Right cardiac atrium (tissue), 5 donors: ENCODE data around the gene CIAO2A. TPM values are rescaled to one million over a fixed set of nuclear protein-coding genes. Genes with fewer than 3 reads are reported as not detected.

Experiments used
- ATAC-seq, 2 donors: fragments of 200-7000 bp; cut with Tn5 transposase; one replicate each; pipeline versions ENCODE4 v1.8.0 to v1.9.1; 2020; ENCODE audit warnings: moderate library complexity in 2 of 2, mild to moderate bottlenecking in 1 of 2
- DNase-seq, 3 donors: peaks; one replicate each; pipeline ENCODE4 v3.0.0-alpha.2; 2020
- H3K27ac ChIP-seq: one replicate; pipeline ENCODE4 v1.5.1; 2013; ENCODE audit warnings: mild to moderate bottlenecking, low read length, control low read depth, moderate library complexity
- H3K27me3 ChIP-seq: one replicate; pipeline ENCODE4 v1.6.1; 2013; ENCODE audit not compliant: control insufficient read depth, insufficient read depth
- H3K4me1 ChIP-seq: one replicate; pipeline ENCODE4 v1.6.1; 2013; ENCODE audit warnings: low read length; ENCODE audit not compliant: control insufficient read depth, insufficient read depth
- H3K4me3 ChIP-seq: one replicate; pipeline ENCODE4 v1.5.1; 2013; ENCODE audit warnings: low read length, control low read depth
- H3K9me3 ChIP-seq: one replicate; pipeline ENCODE4 v1.6.1; 2013; ENCODE audit warnings: low read length; ENCODE audit not compliant: control insufficient read depth
- WGBS: extraction: QIAGEN DNeasy Blood & Tissue Kit; methylation state at CpG from one replicate; pipeline ENCODE4 v1.1.7; 2013; 5-methylcytosine and 5-hydroxymethylcytosine counted together
- intact Hi-C, 4 donors: fragments of 100-400 bp; cut with DNase I; formaldehyde crosslinking; loops; one replicate each; pipeline versions ENCODE4 v1.11.0 to v1.14.0; 2022 to 2023
- polyA plus RNA-seq: library from polyadenylated mRNA; stranded (reverse); fragments of 200-250 nt; gene quantifications from one replicate; pipeline ENCODE4 v1.2.3, GENCODE V29; 2013
- total RNA-seq, 4 donors: library from RNA; stranded (reverse); fragmentation: NEBNext Ultra II Directional; extraction: Animal tissue kit (Norgen Biotek cat#: 25700); gene quantifications; one replicate each; pipeline ENCODE4 v1.2.1, GENCODE V29; 2021
- donor health status: healthy with polysubstance abuse.
- donor health status: DM: no; HTN: yes; CAD: no.
- donor health status: DM: no; HTN: no; CAD: no.
- donor health status: DM: no; HTN: yes; CAD: no; lungs with severe emphysema.
- donor health status: DM: yes; HTN: yes; CAD: no.

The CIAO2A gene
- total and polyA plus RNA-seq, 5 donors = 43.9 to 82.7 (median 55.7) TPM

DNA sequence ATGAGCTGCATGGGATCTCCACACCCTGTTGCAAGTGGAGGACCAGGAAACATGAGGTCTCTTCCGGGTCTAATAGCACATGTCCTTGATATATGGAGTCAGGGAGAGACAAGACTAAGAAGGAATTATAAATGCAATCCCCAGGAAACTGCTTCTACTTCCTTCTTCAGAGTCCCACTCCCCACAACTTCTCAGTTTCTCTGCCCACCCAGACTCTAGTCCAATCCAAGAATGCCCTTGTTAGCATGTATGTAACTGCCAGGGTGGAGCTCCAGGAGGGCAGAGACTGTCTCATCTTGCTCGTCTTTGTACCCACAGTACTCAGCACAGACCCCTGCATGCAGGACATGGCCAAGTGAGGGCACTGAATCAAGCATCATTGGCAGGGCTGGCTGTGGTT, 55.7 kb downstream of the CIAO2A start:
- ATAC-seq (no peak), DNase-seq (no peak)
- Histone ChIP-seq H3K27me3 (no peaks in the 10 kb centered on the region), H3K4me1 (peaks cover 15% of the 10 kb centered on the region), H3K9me3 (no peaks in the 10 kb centered on the region), H3K4me3 (no peak overlapping the region), H3K27ac (no peak overlapping the region)
- intact Hi-C loops = no loop called here
- WGBS = 88% methylated on average over 2 of the region's 2 CpGs

DNA sequence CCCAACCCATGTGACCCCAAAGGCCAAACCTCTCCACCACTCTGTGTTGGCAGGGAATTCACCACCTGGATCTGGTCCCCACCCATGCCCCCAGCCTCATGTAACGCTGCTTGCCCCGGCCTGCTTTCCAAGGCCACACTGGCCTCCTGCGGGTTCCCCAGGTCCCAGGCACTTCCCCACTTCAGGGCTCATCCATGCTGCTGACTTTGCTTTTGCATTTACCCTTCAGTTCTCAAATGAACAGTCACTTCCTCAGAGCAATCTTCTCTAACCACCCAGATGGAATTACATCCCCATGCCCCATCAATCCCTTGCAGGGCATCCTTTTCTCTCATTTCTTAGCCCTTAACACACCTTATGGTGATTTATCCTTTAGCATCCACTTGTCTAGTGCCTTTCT, 56.5 kb downstream of the CIAO2A start:
- Histone ChIP-seq H3K9me3 (no peaks in the 10 kb centered on the region), H3K4me3 (no peak overlapping the region), H3K27me3 (no peaks in the 10 kb centered on the region), H3K4me1 (peaks cover 9% of the 10 kb centered on the region), H3K27ac (no peak overlapping the region)
- 79% methylated on average over 3 of the region's 3 CpGs for WGBS
- DNase-seq (no peak), ATAC-seq (no peak)
- intact Hi-C loops = no loop called here

GRCh38 chr15:64035525-64035924, 58.1 kb downstream of the CIAO2A start:
- Histone ChIP-seq H3K27me3 (no peaks in the 10 kb centered on the region), H3K4me3 (no peak overlapping the region), H3K4me1 (peaks cover 9% of the 10 kb centered on the region), H3K27ac (peak overlapping the region; percentile 30), H3K9me3 (no peaks in the 10 kb centered on the region)
- 46% methylated on average over 1 of the region's 1 CpG for WGBS
- peak in 1 of 2 donors; percentile 50 for ATAC-seq
- intact Hi-C loops = no loop called here
- DNase-seq = no peak

DNA sequence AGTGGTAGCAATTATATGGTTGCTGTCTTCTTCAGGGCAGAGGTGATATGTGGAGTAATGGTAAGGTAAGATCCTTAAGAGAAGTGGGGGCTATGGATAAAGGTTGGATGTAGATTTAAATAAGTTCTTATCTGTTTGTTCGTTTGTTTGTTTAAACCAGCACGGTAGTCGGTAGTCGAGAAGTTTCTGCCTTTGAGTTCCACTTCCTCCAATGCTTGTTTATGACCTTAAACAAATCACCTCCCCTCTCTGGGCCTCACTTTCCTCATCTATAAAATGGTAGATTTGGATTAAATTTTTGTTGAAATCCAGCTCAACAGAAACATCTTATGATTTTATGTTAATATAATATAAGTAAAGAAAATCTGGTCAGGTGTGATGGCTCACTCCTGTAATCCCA, 59.1 kb downstream of the CIAO2A start:
- Histone ChIP-seq H3K4me3 (no peak overlapping the region), H3K27me3 (no peaks in the 10 kb centered on the region), H3K27ac (peak overlapping the region; percentile 65), H3K9me3 (no peaks in the 10 kb centered on the region), H3K4me1 (peaks cover 9% of the 10 kb centered on the region)
- 79% methylated on average over 4 of the region's 4 CpGs for WGBS
- ATAC-seq = no peak
- intact Hi-C loops = no loop called here
- no peak for DNase-seq

- ATAC-seq = peak in 1 of 2 donors; percentile 17
- DNase-seq = no peak
- WGBS = 64% methylated on average over 5 of the region's 5 CpGs
- Histone ChIP-seq H3K27ac (peak overlapping the region; percentile 51), H3K4me1 (peaks cover 8% of the 10 kb centered on the region), H3K4me3 (no peak overlapping the region), H3K9me3 (no peaks in the 10 kb centered on the region), H3K27me3 (no peaks in the 10 kb centered on the region)
- intact Hi-C loops = no loop called here
Observed at GRCh38 chr15:64032329-64032728, 61.3 kb downstream of the CIAO2A start.

DNA sequence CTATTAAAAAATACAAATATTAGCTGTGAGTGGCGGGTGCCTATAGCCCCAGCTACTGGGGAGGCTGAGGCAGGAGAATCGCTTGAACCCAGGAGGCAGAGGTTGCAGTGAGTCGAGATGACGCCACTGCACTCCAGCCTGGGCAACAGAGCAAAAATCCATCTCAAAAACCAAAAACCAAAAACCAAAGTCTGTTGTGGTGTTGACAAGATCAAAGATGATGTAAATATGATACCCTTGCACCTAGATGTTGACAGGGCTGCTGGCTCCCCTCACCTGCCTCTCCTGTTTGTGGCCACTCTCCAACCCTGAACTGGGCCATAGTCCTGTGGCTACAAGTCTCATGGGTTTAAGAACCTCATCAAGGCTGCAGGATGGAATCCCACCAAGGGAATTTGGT, 63.5 kb downstream of the CIAO2A start:
- Histone ChIP-seq H3K27ac (no peak overlapping the region), H3K4me1 (peaks cover 2% of the 10 kb centered on the region), H3K27me3 (no peaks in the 10 kb centered on the region), H3K4me3 (no peak overlapping the region), H3K9me3 (no peaks in the 10 kb centered on the region)
- WGBS = 99% methylated on average over 4 of the region's 4 CpGs
- no peak for ATAC-seq
- intact Hi-C loops = no loop called here
- no peak for DNase-seq

DNA sequence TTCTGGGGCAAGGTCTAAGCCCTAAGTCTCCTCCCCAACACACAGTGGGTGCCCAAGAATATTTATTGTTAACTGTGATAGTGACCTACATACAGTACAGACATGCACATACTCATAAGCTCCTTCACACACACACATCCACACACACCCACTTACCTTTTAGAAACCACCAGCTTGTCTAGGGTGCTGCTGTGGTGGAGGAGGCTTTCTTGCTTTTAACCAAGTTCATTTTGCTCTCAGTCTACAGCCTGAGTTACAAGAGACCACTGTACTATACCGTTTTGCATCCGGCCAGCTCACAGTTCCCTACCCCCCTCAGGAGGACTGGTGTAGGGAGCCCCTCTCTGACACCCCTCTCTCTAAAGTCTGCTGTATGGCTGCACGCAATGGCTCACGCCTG, 64.0 kb downstream of the CIAO2A start:
- Histone ChIP-seq H3K27me3 (no peaks in the 10 kb centered on the region), H3K9me3 (no peaks in the 10 kb centered on the region), H3K27ac (no peak overlapping the region), H3K4me3 (no peak overlapping the region), H3K4me1 (peaks cover 2% of the 10 kb centered on the region)
- DNase-seq (no peak), ATAC-seq (peak in 1 of 2 donors; percentile 10)
- 90% methylated on average over 4 of the region's 4 CpGs for whole genome bisulfite sequencing
- intact Hi-C loops = no loop called here

DNA sequence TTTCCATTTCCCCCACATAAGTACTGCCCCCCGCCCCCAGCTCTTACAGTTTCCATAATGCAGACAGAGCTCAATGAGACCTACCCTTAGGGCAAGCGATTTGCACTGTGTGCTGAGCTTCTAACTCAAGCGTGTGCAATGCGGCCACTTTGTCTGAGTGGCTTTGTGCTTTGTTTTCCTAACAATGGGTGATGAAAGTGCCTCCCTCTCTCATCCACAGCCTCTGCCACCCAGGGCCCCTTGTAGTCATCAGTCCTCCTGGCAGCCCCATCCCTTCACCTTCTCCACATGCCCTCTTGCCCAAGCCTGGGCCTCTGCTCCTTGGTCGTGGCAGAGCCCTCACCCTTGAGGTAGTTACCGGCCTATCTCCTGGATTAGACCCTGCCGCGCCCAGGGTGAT, 64.5 kb downstream of the CIAO2A start:
- H3K27me3 ChIP-seq = no peaks in the 10 kb centered on the region
- peak in 1 of 2 donors; percentile 21 for ATAC-seq
- H3K4me3 ChIP-seq = no peak overlapping the region
- intact Hi-C loops = no loop called here
- 87% methylated on average over 8 of the region's 8 CpGs for WGBS
- no peak overlapping the region for H3K27ac ChIP-seq
- H3K4me1 ChIP-seq = peaks cover 2% of the 10 kb centered on the region
- no peaks in the 10 kb centered on the region for H3K9me3 ChIP-seq
- no peak for DNase-seq

DNA sequence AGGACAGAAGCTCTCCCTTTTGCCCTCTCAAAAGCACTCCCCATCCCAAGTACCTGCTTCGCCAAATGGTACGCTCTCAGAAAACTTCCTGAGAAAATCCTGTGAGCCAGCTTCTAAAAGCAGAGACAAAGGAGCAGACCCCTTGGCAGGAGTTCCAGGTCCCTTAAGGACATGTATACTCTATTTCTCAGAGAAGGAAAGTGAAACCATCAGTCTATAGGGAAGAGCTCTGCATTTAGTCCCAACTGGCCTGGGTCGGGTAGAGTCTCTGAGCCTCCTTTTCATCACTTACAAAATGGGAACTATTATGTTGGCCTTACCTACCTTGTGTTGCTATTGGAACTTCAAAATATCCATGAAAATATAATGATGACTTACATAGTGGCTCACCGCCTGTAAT, 67.0 kb downstream of the CIAO2A start:
- no peak for DNase-seq
- H3K9me3 ChIP-seq = no peaks in the 10 kb centered on the region
- H3K27me3 ChIP-seq = no peaks in the 10 kb centered on the region
- no peak overlapping the region for H3K4me3 ChIP-seq
- intact Hi-C loops = no loop called here
- no peak for ATAC-seq
- H3K4me1 ChIP-seq = peaks cover 8% of the 10 kb centered on the region
- WGBS = 77% methylated on average over 4 of the region's 4 CpGs
- H3K27ac ChIP-seq = peak overlapping the region; percentile 22

- H3K4me1 ChIP-seq = peaks cover 10% of the 10 kb centered on the region
- WGBS = 70% methylated on average over 5 of the region's 5 CpGs
Observed at GRCh38 chr15:64024172-64025050, 69.2 kb downstream of the CIAO2A start.

GRCh38 chr15:64023220-64023619, 70.4 kb downstream of the CIAO2A start:
- H3K4me3 ChIP-seq = no peak overlapping the region
- H3K9me3 ChIP-seq = no peaks in the 10 kb centered on the region
- intact Hi-C loops = no loop called here
- DNase-seq = no peak
- WGBS = 57% methylated on average over 1 of the region's 1 CpG
- ATAC-seq = no peak
- H3K27me3 ChIP-seq = no peaks in the 10 kb centered on the region
- H3K4me1 ChIP-seq = peaks cover 10% of the 10 kb centered on the region
- peak overlapping the region; percentile 77 for H3K27ac ChIP-seq

More at GRCh38 chr15:64024172-64025050, 69.2 kb downstream of the CIAO2A start:
- no peak for DNase-seq
- no peaks in the 10 kb centered on the region for H3K9me3 ChIP-seq
- intact Hi-C loops = no loop called here
- H3K4me3 ChIP-seq = no peak overlapping the region
- ATAC-seq = peak in 1 of 2 donors; percentile 10
- no peaks in the 10 kb centered on the region for H3K27me3 ChIP-seq
- H3K27ac ChIP-seq = peak overlapping the region; percentile 42
